ENCODE measurements around the gene TBCE.

GRCh38 chr1:235470741-235471439, 103.7 kb downstream of the TBCE start:
- TF ChIP-seq CTCF (IDR thresholded peaks at IDR 0.05; ENCODE audit: insufficient read depth, low read length, poor library complexity, severe bottlenecking) (no peak), EZH2phosphoT487 (conservative IDR thresholded peaks at IDR 0.05; ENCODE audit: low read length) (no peak)
